ENCODE data around the gene PIK3C3.

GRCh38 chr18:42025974-42026625 lies 71.1 kb downstream of the PIK3C3 start:
- no peak for TF ChIP-seq CTCF (IDR thresholded peaks at IDR 0.05; ENCODE audit: low read depth, low read length, missing input control)
- no peak for TF ChIP-seq RAD21 (IDR thresholded peaks at IDR 0.05)
- no peak for TF ChIP-seq REST (IDR thresholded peaks at IDR 0.05)
- TF ChIP-seq ATF3 (IDR thresholded peaks at IDR 0.05): no peak
- TF ChIP-seq YY1 (IDR thresholded peaks at IDR 0.05): no peak
- TF ChIP-seq ZBTB33 (IDR thresholded peaks at IDR 0.05): no peak
- no peak for TF ChIP-seq RXRA (IDR thresholded peaks at IDR 0.05)
- TF ChIP-seq MAX (IDR thresholded peaks at IDR 0.05): no peak
